ENCODE measurements around the gene OSBP2.

The OSBP2 gene

DNA sequence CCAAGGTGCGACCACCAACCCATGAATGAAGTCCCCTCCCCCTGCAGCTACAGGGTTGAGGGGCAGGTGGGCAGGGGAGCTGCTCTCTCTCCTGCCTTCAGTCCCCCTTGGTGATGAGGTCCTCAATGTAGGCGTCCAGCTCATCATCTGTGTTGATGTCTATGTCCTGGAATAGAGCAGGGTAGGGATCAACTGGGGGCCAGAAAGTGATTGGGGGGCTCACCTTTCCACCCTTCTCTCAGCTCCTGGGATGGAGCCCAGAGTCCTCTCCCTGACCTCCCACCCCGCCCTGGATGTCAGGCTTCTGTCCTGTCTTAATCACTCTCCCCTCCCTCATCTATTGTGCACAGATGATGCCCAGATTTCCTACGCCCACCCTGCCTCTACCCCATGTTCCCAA is 232.0 kb downstream of the OSBP2 start:
- H3K27me3 ChIP-seq (ENCODE audit: control insufficient read depth, insufficient read depth, low read length, poor library complexity, severe bottlenecking), result no peaks in the 10 kb centered on the region
- no peaks in the 10 kb centered on the region for H3K9me3 ChIP-seq (ENCODE audit: control insufficient read depth, low read length)
- no peaks in the 10 kb centered on the region for H3K4me1 ChIP-seq (ENCODE audit: control insufficient read depth, insufficient read depth, low read length)
- H3K27ac ChIP-seq (ENCODE audit: insufficient read depth, low read depth, low read length, poor library complexity, severe bottlenecking), result no peak overlapping the region
- H3K36me3 ChIP-seq (ENCODE audit: control insufficient read depth, insufficient read depth, low read length), result peaks cover 43% of the 10 kb centered on the region
- H3K4me3 ChIP-seq (ENCODE audit: insufficient read depth, low read depth, low read length), result no peak overlapping the region
- WGBS, 2 experiments, result 93 to 95% methylated on average over 4 of the region's 4 CpGs

DNA sequence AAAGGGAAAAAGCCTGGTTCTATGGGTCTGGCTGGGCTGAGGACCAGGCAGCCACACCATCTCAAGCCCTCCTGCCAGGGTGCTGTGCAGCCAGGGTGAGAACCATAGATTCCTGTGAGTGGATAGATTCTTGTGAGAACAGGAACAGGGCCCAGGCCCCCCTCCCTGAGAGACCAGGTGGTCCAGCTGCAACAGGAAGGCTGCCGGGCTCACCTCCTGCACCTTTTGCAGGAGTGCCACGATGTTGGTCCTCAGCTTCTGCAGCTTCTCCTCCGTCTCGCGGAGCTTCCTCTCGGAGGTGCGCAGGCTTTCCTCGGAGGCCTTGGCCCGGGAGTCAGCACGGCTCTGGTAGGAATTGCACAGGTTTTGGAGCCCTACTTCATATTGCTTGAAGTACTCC is 233.1 kb downstream of the OSBP2 start:
- Histone ChIP-seq H3K4me3 (ENCODE audit: insufficient read depth, low read depth, low read length) (no peak overlapping the region), H3K9me3 (ENCODE audit: control insufficient read depth, low read length) (no peaks in the 10 kb centered on the region), H3K36me3 (ENCODE audit: control insufficient read depth, insufficient read depth, low read length) (peaks cover 52% of the 10 kb centered on the region), H3K4me1 (ENCODE audit: control insufficient read depth, insufficient read depth, low read length) (no peaks in the 10 kb centered on the region), H3K27me3 (ENCODE audit: control insufficient read depth, insufficient read depth, low read length, poor library complexity, severe bottlenecking) (no peaks in the 10 kb centered on the region), H3K27ac (ENCODE audit: insufficient read depth, low read depth, low read length, poor library complexity, severe bottlenecking) (no peak overlapping the region)
- 95 to 96% methylated on average over 10 of the region's 10 CpGs for WGBS, 2 experiments

DNA sequence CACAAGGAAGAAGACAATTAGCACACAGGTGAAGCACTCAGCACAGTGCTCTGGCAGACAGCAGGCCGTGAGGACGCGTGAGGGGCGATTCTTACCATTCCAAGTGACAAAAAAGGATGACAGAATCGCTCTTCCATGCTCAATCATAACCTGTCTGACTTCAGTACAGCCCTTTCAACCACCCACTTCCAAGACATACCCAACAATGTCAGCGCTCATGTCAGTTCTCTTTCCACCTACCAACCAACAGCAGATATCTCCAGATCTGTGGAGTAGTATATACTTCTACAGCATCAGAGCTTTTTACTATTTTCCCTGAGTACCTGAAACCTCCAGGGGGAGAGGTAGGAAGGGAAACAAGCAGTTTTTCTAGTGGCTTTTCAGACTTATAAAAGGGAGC is 233.7 kb downstream of the OSBP2 start:
- H3K4me3 ChIP-seq (ENCODE audit: insufficient read depth, low read depth, low read length), result no peak overlapping the region
- no peaks in the 10 kb centered on the region for H3K4me1 ChIP-seq (ENCODE audit: control insufficient read depth, insufficient read depth, low read length)
- 94 to 97% methylated on average over 6 of the region's 6 CpGs for WGBS, 2 experiments
- no peak overlapping the region for H3K27ac ChIP-seq (ENCODE audit: insufficient read depth, low read depth, low read length, poor library complexity, severe bottlenecking)
- H3K36me3 ChIP-seq (ENCODE audit: control insufficient read depth, insufficient read depth, low read length), result peaks cover 58% of the 10 kb centered on the region
- no peaks in the 10 kb centered on the region for H3K27me3 ChIP-seq (ENCODE audit: control insufficient read depth, insufficient read depth, low read length, poor library complexity, severe bottlenecking)
- H3K9me3 ChIP-seq (ENCODE audit: control insufficient read depth, low read length), result no peaks in the 10 kb centered on the region

DNA sequence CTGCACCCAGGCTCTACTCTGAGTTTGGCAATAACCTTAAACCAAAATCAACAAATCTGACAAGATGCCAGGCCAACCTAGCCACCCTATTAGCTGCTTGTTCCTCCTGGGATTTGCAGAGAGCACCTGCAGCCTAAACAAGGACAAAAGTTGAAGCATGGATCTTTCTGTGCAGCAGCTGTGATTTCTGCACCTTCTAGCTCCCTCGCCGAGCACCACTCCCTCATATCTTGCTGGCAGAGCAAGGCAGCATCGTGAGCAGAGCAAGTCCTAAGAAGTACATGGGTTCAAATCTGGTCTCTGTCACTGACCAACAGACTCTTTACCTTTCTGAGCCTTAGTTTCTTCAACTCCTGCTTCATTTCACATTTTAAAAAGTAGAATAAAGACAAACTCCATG is 235.6 kb downstream of the OSBP2 start:
- Histone ChIP-seq H3K9me3 (ENCODE audit: control insufficient read depth, low read length) (no peaks in the 10 kb centered on the region), H3K4me1 (ENCODE audit: control insufficient read depth, insufficient read depth, low read length) (no peaks in the 10 kb centered on the region), H3K36me3 (ENCODE audit: control insufficient read depth, insufficient read depth, low read length) (peaks cover 68% of the 10 kb centered on the region), H3K4me3 (ENCODE audit: insufficient read depth, low read depth, low read length) (no peak overlapping the region), H3K27ac (ENCODE audit: insufficient read depth, low read depth, low read length, poor library complexity, severe bottlenecking) (no peak overlapping the region), H3K27me3 (ENCODE audit: control insufficient read depth, insufficient read depth, low read length, poor library complexity, severe bottlenecking) (no peaks in the 10 kb centered on the region)
- WGBS, 2 experiments, result 94 to 96% methylated on average over 3 of the region's 3 CpGs

DNA sequence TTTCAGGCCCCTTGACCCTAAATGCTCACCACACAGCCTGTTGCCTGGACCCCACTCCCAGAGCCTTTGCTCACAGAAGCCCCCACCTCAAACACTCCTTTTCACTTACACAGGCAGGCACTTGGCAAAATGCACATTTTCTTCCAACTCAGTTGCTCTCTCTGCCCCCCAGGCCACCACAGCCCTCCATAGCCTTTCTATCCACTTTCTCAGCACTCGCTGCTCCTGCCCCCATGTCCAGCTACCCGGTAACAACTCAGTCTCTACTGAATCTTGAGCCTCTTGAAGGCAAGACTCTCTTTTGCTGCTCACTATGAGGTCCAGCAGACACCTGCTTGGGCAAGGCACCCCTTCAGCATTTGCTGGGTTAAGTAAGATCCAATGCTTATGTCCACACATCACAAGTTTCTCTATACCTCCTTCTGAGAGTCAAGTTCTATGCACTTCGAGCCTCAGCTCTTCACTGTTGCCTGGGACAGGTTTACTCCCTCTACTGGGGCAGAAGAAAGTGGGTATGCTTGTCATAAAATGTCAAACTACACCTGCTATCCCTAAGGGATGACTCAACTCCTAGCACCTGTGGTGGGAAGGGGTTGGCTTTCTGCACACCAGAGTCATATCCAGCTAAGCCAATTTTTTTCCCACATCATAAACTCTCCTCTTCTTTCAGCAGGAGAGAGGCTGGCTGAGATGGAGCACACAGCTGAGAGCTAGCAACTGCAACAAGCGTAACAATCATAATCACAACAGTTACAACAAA is 237.0 kb downstream of the OSBP2 start:
- Histone ChIP-seq H3K27ac (ENCODE audit: insufficient read depth, low read depth, low read length, poor library complexity, severe bottlenecking) (no peak overlapping the region), H3K4me3 (ENCODE audit: insufficient read depth, low read depth, low read length) (no peak overlapping the region), H3K9me3 (ENCODE audit: control insufficient read depth, low read length) (no peaks in the 10 kb centered on the region), H3K27me3 (ENCODE audit: control insufficient read depth, insufficient read depth, low read length, poor library complexity, severe bottlenecking) (no peaks in the 10 kb centered on the region), H3K36me3 (ENCODE audit: control insufficient read depth, insufficient read depth, low read length) (peaks cover 72% of the 10 kb centered on the region), H3K4me1 (ENCODE audit: control insufficient read depth, insufficient read depth, low read length) (no peaks in the 10 kb centered on the region)
- 93 to 98% methylated on average over 4 of the region's 4 CpGs for WGBS, 2 experiments

DNA sequence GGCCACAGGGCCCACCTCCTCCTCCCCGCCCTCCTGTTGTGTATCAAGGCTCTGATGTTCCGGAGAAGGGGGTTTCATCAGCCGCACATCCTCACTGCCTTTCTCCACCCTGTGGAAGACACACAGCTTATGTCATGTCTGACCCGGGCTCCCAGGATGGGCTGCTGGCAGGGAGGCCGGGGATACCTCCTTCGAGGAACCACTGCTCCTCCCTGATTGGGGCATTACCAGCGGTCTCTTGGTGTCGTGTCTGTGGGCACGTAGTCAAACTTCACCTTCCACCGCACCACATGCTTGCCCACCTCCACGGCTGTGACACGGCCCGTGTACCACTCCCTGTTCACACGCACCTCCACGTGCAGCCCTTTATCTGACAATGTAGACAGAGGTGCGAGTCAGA is 238.0 kb downstream of the OSBP2 start:
- H3K36me3 ChIP-seq (ENCODE audit: control insufficient read depth, insufficient read depth, low read length), result peaks cover 72% of the 10 kb centered on the region
- WGBS, 2 experiments, result 94 to 95% methylated on average over 16 of the region's 16 CpGs

DNA sequence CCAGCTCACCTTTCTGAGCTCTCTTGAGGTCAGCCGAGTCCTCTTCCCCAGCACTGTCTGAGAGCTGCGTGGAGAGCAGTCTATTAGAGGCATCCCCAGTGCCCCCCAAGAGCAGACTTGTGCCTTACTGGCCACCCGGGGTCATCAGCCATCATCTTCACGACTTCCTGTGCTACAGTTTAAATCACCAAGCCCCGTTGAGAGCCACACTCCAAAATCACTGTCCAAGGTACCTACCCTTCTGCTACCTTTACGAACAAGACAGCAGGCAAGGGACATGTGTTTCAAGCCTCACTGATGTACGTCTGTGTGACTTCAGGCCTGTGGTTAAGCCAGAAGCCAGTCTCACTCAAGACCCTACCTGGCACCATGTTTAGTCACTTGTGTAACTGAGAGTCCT is 238.8 kb downstream of the OSBP2 start:
- Histone ChIP-seq H3K27ac (ENCODE audit: insufficient read depth, low read depth, low read length, poor library complexity, severe bottlenecking) (no peak overlapping the region), H3K36me3 (ENCODE audit: control insufficient read depth, insufficient read depth, low read length) (peaks cover 68% of the 10 kb centered on the region), H3K27me3 (ENCODE audit: control insufficient read depth, insufficient read depth, low read length, poor library complexity, severe bottlenecking) (no peaks in the 10 kb centered on the region), H3K4me1 (ENCODE audit: control insufficient read depth, insufficient read depth, low read length) (no peaks in the 10 kb centered on the region), H3K4me3 (ENCODE audit: insufficient read depth, low read depth, low read length) (no peak overlapping the region), H3K9me3 (ENCODE audit: control insufficient read depth, low read length) (no peaks in the 10 kb centered on the region)
- 93 to 95% methylated on average over 7 of the region's 7 CpGs for WGBS, 2 experiments

More for the DNA sequence above, 238.0 kb downstream of the OSBP2 start:
- Histone ChIP-seq H3K27me3 (ENCODE audit: control insufficient read depth, insufficient read depth, low read length, poor library complexity, severe bottlenecking) (no peaks in the 10 kb centered on the region), H3K27ac (ENCODE audit: insufficient read depth, low read depth, low read length, poor library complexity, severe bottlenecking) (no peak overlapping the region), H3K9me3 (ENCODE audit: control insufficient read depth, low read length) (no peaks in the 10 kb centered on the region), H3K4me3 (ENCODE audit: insufficient read depth, low read depth, low read length) (no peak overlapping the region), H3K4me1 (ENCODE audit: control insufficient read depth, insufficient read depth, low read length) (no peaks in the 10 kb centered on the region)

DNA sequence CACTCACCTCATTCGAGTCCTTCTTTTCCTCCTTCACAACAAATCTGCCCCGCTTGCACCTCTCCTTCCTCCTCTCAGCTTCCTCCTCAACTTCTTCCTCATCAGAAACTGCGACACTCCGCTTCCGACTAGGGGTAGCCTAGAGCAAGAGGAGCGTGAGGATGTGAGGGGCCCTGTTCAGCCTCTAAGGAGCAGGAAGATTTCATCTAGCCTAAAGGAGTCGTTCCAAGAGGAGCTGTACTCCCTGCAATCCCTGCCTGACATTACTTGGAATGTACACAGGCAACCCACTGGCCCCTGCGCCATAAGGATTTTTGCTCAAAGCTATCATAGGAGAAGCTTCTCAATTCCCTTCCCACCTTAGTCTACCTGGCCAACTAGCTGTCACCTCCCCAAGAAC is 239.4 kb downstream of the OSBP2 start:
- Histone ChIP-seq H3K36me3 (ENCODE audit: control insufficient read depth, insufficient read depth, low read length) (peaks cover 65% of the 10 kb centered on the region), H3K4me1 (ENCODE audit: control insufficient read depth, insufficient read depth, low read length) (no peaks in the 10 kb centered on the region), H3K9me3 (ENCODE audit: control insufficient read depth, low read length) (no peaks in the 10 kb centered on the region), H3K27ac (ENCODE audit: insufficient read depth, low read depth, low read length, poor library complexity, severe bottlenecking) (no peak overlapping the region), H3K27me3 (ENCODE audit: control insufficient read depth, insufficient read depth, low read length, poor library complexity, severe bottlenecking) (no peaks in the 10 kb centered on the region), H3K4me3 (ENCODE audit: insufficient read depth, low read depth, low read length) (no peak overlapping the region)
- WGBS, 2 experiments, result 94 to 97% methylated on average over 8 of the region's 8 CpGs

DNA sequence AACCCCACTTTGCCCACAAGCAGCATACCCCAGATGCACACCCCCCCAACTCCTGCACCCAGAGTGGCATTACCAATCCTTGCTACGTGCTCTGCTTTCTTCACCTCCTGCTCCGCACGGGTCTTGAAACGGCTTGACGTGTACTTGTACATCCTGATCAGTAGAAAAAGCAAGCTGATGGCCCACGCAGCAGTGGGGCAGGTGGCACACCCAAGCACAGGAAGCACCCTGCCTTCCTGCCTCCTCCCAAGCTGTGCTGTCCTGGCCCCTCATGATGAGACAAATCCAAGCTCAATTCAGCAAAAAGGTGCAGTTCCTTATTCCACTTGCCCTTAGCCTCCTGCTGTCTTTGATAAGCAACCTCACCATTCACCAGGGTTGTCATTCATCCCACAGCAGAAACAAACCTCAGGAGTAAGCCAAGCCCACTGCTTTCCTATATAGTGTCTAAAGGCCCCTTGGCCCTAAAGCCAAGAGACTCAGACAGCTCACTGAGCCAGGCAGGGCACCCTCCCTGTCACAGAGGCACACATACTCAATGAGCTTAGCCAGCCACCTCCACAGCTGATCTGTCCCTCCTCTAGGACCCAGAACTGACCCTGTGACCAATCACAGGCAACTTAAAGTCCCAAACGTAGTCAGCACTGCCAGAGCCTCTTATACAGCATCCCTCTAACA is 246.2 kb downstream of the OSBP2 start:
- Histone ChIP-seq H3K4me1 (ENCODE audit: control insufficient read depth, insufficient read depth, low read length) (no peaks in the 10 kb centered on the region), H3K9me3 (ENCODE audit: control insufficient read depth, low read length) (no peaks in the 10 kb centered on the region), H3K4me3 (ENCODE audit: insufficient read depth, low read depth, low read length) (no peak overlapping the region), H3K27me3 (ENCODE audit: control insufficient read depth, insufficient read depth, low read length, poor library complexity, severe bottlenecking) (no peaks in the 10 kb centered on the region), H3K36me3 (ENCODE audit: control insufficient read depth, insufficient read depth, low read length) (peaks cover 64% of the 10 kb centered on the region), H3K27ac (ENCODE audit: insufficient read depth, low read depth, low read length, poor library complexity, severe bottlenecking) (no peak overlapping the region)
- 94% methylated on average over 7 of the region's 7 CpGs for WGBS, 2 experiments

DNA sequence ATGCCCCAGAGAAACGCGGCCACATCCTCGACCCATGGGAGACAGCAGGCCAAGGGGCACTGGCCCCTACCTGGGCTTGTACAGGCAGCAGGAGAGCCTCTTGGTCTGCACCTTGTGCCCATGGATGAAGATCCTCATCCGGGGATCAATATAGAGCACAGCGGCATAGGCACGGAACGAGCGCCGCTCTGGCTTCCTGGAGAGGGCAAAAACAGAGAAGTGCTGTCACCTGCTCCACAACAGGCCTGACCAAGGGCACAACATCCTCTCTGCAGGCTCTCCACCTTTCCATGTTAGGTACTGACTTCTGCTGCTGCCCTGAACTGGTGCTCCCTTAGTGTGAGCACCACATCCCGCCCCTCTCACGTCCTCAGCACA is 246.7 kb downstream of the OSBP2 start:
- Histone ChIP-seq H3K36me3 (ENCODE audit: control insufficient read depth, insufficient read depth, low read length) (peaks cover 64% of the 10 kb centered on the region), H3K27me3 (ENCODE audit: control insufficient read depth, insufficient read depth, low read length, poor library complexity, severe bottlenecking) (no peaks in the 10 kb centered on the region)

More for the DNA sequence above, 246.7 kb downstream of the OSBP2 start:
- Histone ChIP-seq H3K27ac (ENCODE audit: insufficient read depth, low read depth, low read length, poor library complexity, severe bottlenecking) (no peak overlapping the region), H3K4me3 (ENCODE audit: insufficient read depth, low read depth, low read length) (no peak overlapping the region), H3K4me1 (ENCODE audit: control insufficient read depth, insufficient read depth, low read length) (peaks cover 5% of the 10 kb centered on the region), H3K9me3 (ENCODE audit: control insufficient read depth, low read length) (no peaks in the 10 kb centered on the region)
- WGBS, 2 experiments, result 95 to 96% methylated on average over 11 of the region's 11 CpGs

Data from ectodermal cell (in vitro differentiated cells).